GM12878 (cell line): ENCODE measurements around the gene NR1I2. TPM values are rescaled to one million over a fixed set of nuclear protein-coding genes. Genes with fewer than 3 reads are reported as not detected.

ENCODE experiments used
- ATAC-seq: fragments of 200-7000 bp; cut with Tn5 transposase; 3 replicates; pipeline ENCODE4 v1.9.1; 2020; ENCODE audit warnings: mild to moderate bottlenecking, moderate library complexity
- BruUV-seq: library from RNA; stranded (reverse); fragments of 400-500 nt; replicated peaks from 2 replicates; lab custom pipeline; 2021; lab: Mats Ljungman, UMichigan
- CTCF ChIA-PET: fragments of 300-600 bp; sonication (Branson Sonifier 250); formaldehyde crosslinking; extraction: SDS; loops from one replicate; lab custom pipeline; 2021; ENCODE audit warnings: inconsistent platforms; lab: Yijun Ruan, JAX
- POLR2A ChIA-PET: fragments of 350-600 bp; formaldehyde crosslinking; extraction: SDS; loops from one replicate; lab custom pipeline; 2021; ENCODE audit warnings: inconsistent platforms; lab: Charles Lee
- RAD21 ChIA-PET: fragments of 300-600 bp; sonication (Branson Sonifier 250); formaldehyde crosslinking; loops from one replicate; lab custom pipeline; 2023; ENCODE audit warnings: antibody characterized with exemption; ENCODE audit not compliant: unreplicated experiment; lab: Charles Lee
- SMC1A ChIA-PET: fragments of 300-600 bp; sonication (Branson Sonifier 250); formaldehyde crosslinking; loops from one replicate; lab custom pipeline; 2023; ENCODE audit not compliant: unreplicated experiment, uncharacterized antibody; lab: Charles Lee
- DNase-seq: peaks from one replicate; pipeline ENCODE4 v3.0.0-alpha.2; 2011; ENCODE audit warnings: low read depth, low spot score
- FAIRE-seq: peaks from 3 replicates; lab custom pipeline; 2011; peaks lifted over from hg19 to GRCh38; lab: Jason Lieb, UNC
- H2AFZ ChIP-seq: 2 replicates; pipeline ENCODE4 v1.6.0; 2011; ENCODE audit warnings: low read depth, low read length, control low read depth; ENCODE audit not compliant: control insufficient read depth
- H3K27ac ChIP-seq: 2 replicates; pipeline ENCODE4 v1.5.1; 2011; ENCODE audit warnings: control low read depth; ENCODE audit not compliant: control insufficient read depth, insufficient read depth
- H3K27me3 ChIP-seq, 2 experiments: replicated peaks in 1 of 2; 2 replicates each; pipeline versions ENCODE4 v1.6.0 to v1.6.1; 2011; ENCODE audit warnings: low read length in 1 of 2; ENCODE audit not compliant: control insufficient read depth in 2 of 2, insufficient read depth in 2 of 2
- H3K36me3 ChIP-seq, 2 experiments: 2 replicates each; pipeline ENCODE4 v1.5.1; 2011; ENCODE audit warnings: low read length in 1 of 2; ENCODE audit not compliant: control insufficient read depth in 2 of 2, insufficient read depth in 2 of 2
- H3K4me1 ChIP-seq: 2 replicates; pipeline ENCODE4 v1.6.1; 2011; ENCODE audit warnings: mild to moderate bottlenecking, low read length, moderate library complexity, mixed read lengths; ENCODE audit not compliant: control insufficient read depth, insufficient read depth
- H3K4me2 ChIP-seq: 2 replicates; pipeline ENCODE4 v1.6.0; 2011; ENCODE audit warnings: control low read depth; ENCODE audit not compliant: control insufficient read depth, insufficient read depth
- H3K4me3 ChIP-seq: fragments of 200-600 bp; sonication (generic); 2 replicates; pipeline ENCODE4 v1.5.1; 2016
- H3K79me2 ChIP-seq: 2 replicates; pipeline ENCODE4 v1.6.0; 2011; ENCODE audit warnings: low read length; ENCODE audit not compliant: control insufficient read depth, insufficient read depth
- H3K9ac ChIP-seq: 2 replicates; pipeline ENCODE4 v1.8.0; 2011; ENCODE audit warnings: low read length, control low read depth, mixed read lengths; ENCODE audit not compliant: control insufficient read depth, insufficient read depth
- H3K9me3 ChIP-seq: replicated peaks from 3 replicates; pipeline ENCODE4 v1.5.1; 2011; ENCODE audit warnings: mild to moderate bottlenecking, low read length; ENCODE audit not compliant: control insufficient read depth, insufficient read depth
- H4K20me1 ChIP-seq: 2 replicates; pipeline ENCODE4 v1.6.0; 2011; ENCODE audit not compliant: control insufficient read depth, insufficient read depth
- ATF3 ChIP-seq: IDR thresholded peaks from 2 replicates; pipeline ENCODE4 v1.6.1; 2011; ENCODE audit warnings: low read depth, mild to moderate bottlenecking, low read length, moderate library complexity, borderline replicate concordance; ENCODE audit errors: extremely low read depth
- CHD4 ChIP-seq: fragments of 200-600 bp; sonication (generic); IDR thresholded peaks from 2 replicates; pipeline ENCODE4 v1.6.1; 2016; ENCODE audit warnings: mild to moderate bottlenecking
- ETV6 ChIP-seq, 2 experiments: fragments of 450-650 bp in 1 of 2; IDR thresholded peaks in 1 of 2; conservative IDR thresholded peaks in 1 of 2; 2 replicates each; pipeline ENCODE4 v1.6.1; 2014; ENCODE audit warnings: antibody characterized with exemption in 1 of 2, borderline replicate concordance in 1 of 2, low read depth in 1 of 2, mild to moderate bottlenecking in 1 of 2, moderate library complexity in 1 of 2
- NBN ChIP-seq: fragments of 450-650 bp; IDR thresholded peaks from 2 replicates; pipeline ENCODE4 v1.6.1; 2016
- NR2C2 ChIP-seq: IDR thresholded peaks from 2 replicates; pipeline ENCODE4 v1.6.1; 2011; ENCODE audit warnings: borderline replicate concordance, low read depth; ENCODE audit not compliant: control insufficient read depth, insufficient read length
- SMARCA5 ChIP-seq: fragments of 450-650 bp; IDR thresholded peaks from 2 replicates; pipeline ENCODE4 v1.6.1; 2017; ENCODE audit warnings: mild to moderate bottlenecking
- USF1 ChIP-seq: IDR thresholded peaks from 2 replicates; pipeline ENCODE4 v1.6.1; 2011; ENCODE audit warnings: borderline replicate concordance, low read depth, mild to moderate bottlenecking, moderate library complexity, mixed read lengths, low read length; ENCODE audit not compliant: insufficient read depth; ENCODE audit errors: extremely low read length
- WGBS: methylation state at CpG from one replicate; pipeline ENCODE4 v1.1.6; 2016; ENCODE audit warnings: low lambda C conversion rate; ENCODE audit not compliant: insufficient replicate concordance, insufficient coverage; ENCODE audit errors: missing lambda C conversion rate; 5-methylcytosine and 5-hydroxymethylcytosine counted together
- in situ Hi-C: fragments of 300-500 bp; cut with MboI; formaldehyde crosslinking; loops from 9 replicates; pipeline ENCODE4 v1.14.3; 2018; ENCODE audit warnings: mixed read lengths
- intact Hi-C: fragments of 100-400 bp; cut with micrococcal nuclease; formaldehyde crosslinking; loops from one replicate; pipeline ENCODE4 v1.14.2; 2022; ENCODE audit not compliant: unreplicated experiment
- polyA plus RNA-seq, 11 experiments: library from polyadenylated mRNA; depleted of rRNA in 4 of 11; unstranded in 6 of 11; stranded (reverse) in 5 of 11; fragments of >200 nt; fragmentation: Nextera tagmentation in 4 of 11; fragmentation: Illumina TruSeq in 1 of 11; extraction: Ambion mirVana in 4 of 11; extraction: Trizol in 1 of 11; gene quantifications; 1 replicate in 1 of 11; 2 replicates in 10 of 11; pipeline versions ENCODE4 v1.2.1 to v1.2.3, GENCODE V29; 2011 to 2016; ENCODE audit warnings: inconsistent platforms in 2 of 11, missing spikeins in 2 of 11, low read depth in 1 of 11
- total RNA-seq, 4 experiments: library from RNA; depleted of rRNA in 3 of 4; stranded (reverse); fragments of >200 nt in 3 of 4; fragmentation: Illumina TruSeq in 1 of 4; extraction: Trizol in 1 of 4; gene quantifications; 2 replicates each; pipeline versions ENCODE4 v1.2.1 to v1.2.3, GENCODE V29; 2013 to 2021
- TF ChIP-seq, protein P1 (sequence below): IDR thresholded peaks from 2 replicates; pipeline ENCODE4 v1.6.1; 2012; ENCODE audit warnings: low read length, inconsistent platforms

The NR1I2 gene
- total and polyA plus RNA-seq, 10 of the 15 experiments (the other 5 are each of a cell fraction or from before 2014, with no cell fraction given), result 0.03 to 1.0 (median 0.39) TPM

DNA sequence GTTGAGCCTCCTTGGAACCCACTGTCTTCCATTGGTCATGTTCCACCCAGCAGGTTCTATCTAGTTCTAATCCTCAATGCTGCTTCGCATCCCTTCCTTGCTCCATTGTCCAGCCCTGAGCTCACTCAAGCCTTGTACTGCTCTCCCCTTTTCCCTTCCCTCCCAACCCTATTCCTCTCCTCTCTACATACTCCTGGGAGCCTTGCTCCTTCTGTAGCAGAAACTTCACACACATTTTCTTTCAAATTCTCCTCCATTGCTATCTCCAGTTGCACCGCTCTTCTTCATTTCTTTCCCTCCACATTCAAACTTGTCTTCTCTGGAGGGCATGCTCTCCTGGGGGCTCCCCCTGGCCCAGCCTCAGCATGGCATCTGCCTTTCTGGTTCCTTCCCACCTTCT lies 14.5 kb downstream of the NR1I2 start:
- no TSS peak for BruUV-seq
- intact Hi-C loops, result no loop called here
- in situ Hi-C loops, result no loop called here
- no peak overlapping the region for H2AFZ ChIP-seq
- no peak for TF ChIP-seq NBN
- no peak for TF ChIP-seq USF1
- H3K9ac ChIP-seq, result no peak overlapping the region
- no peak overlapping the region for H3K4me2 ChIP-seq
- no peak for ATAC-seq
- H3K27me3 ChIP-seq, result no peaks in the 10 kb centered on the region
- ChIA-PET RAD21 (no interaction called here), SMC1A (no interaction called here), POLR2A (no interaction called here), CTCF (no interaction called here)
- H3K9me3 ChIP-seq, result no peaks in the 10 kb centered on the region
- WGBS, result 95% methylated on average over 2 of the region's 2 CpGs
- no peaks in the 10 kb centered on the region for H3K79me2 ChIP-seq
- H3K27ac ChIP-seq, result no peak overlapping the region
- H3K4me3 ChIP-seq, result no peak overlapping the region
- DNase-seq, result no peak
- H4K20me1 ChIP-seq, result no peaks in the 10 kb centered on the region
- no peak for FAIRE-seq
- H3K36me3 ChIP-seq, result no peaks in the 10 kb centered on the region
- H3K4me1 ChIP-seq, result no peaks in the 10 kb centered on the region

DNA sequence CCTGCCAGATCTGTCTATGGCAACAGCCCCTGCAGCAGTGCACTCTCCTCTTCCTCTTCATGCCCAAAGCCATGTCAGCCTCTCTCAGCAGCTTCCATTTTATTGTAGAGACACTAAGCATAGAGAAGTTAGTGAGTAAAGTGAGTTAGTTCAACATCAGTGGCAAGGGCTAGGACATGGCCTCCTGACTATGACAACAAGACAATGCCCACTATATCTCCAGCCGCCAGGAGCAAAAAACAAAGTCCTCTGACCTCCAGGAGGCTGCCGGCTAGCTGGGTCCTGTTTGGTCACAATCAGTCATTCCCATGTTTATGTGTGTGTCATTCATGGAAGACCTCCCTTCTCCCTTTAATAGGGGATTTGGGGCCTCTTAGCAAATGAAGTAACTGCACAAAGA lies 14.9 kb downstream of the NR1I2 start:
- H3K9ac ChIP-seq, result no peak overlapping the region
- intact Hi-C loops (no loop called here), in situ Hi-C loops (no loop called here)
- no peak overlapping the region for H3K27ac ChIP-seq
- 56% methylated on average over 2 of the region's 2 CpGs for WGBS
- SMC1A ChIA-PET, result interaction anchor here (0.9 kb wide), 1 partner anchor 12 kb away, joined by 3 read pairs; no protein-coding TSS in a partner anchor
- RAD21 ChIA-PET, result no interaction called here
- BruUV-seq, result no TSS peak
- no peak for ATAC-seq
- H3K4me1 ChIP-seq, result no peaks in the 10 kb centered on the region
- H2AFZ ChIP-seq, result no peak overlapping the region
- no peak for FAIRE-seq
- no peaks in the 10 kb centered on the region for H3K36me3 ChIP-seq
- H3K4me3 ChIP-seq, result no peak overlapping the region
- CTCF ChIA-PET, result no interaction called here
- no peak for DNase-seq
- H3K79me2 ChIP-seq, result no peaks in the 10 kb centered on the region
- TF ChIP-seq, protein P1, sequence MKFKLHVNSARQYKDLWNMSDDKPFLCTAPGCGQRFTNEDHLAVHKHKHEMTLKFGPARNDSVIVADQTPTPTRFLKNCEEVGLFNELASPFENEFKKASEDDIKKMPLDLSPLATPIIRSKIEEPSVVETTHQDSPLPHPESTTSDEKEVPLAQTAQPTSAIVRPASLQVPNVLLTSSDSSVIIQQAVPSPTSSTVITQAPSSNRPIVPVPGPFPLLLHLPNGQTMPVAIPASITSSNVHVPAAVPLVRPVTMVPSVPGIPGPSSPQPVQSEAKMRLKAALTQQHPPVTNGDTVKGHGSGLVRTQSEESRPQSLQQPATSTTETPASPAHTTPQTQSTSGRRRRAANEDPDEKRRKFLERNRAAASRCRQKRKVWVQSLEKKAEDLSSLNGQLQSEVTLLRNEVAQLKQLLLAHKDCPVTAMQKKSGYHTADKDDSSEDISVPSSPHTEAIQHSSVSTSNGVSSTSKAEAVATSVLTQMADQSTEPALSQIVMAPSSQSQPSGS, result no peak
- TF ChIP-seq ATF3 (no peak), NR2C2 (no peak), CHD4 (no peak), SMARCA5 (no peak), ETV6 (conservative IDR thresholded peaks at IDR 0.05 in 1 of 2, IDR thresholded peaks at IDR 0.05 in 1 of 2; ENCODE audit: borderline replicate concordance in 1 of 2, low read depth in 1 of 2) (no peak)
- POLR2A ChIA-PET, result no interaction called here
- no peaks in the 10 kb centered on the region for H3K27me3 ChIP-seq
- no peak overlapping the region for H3K4me2 ChIP-seq
- no peaks in the 10 kb centered on the region for H4K20me1 ChIP-seq
- H3K9me3 ChIP-seq, result no peaks in the 10 kb centered on the region
